Esophagus (tissue), 2 donors: ENCODE data around the gene SSRP1. TPM values are rescaled to one million over a fixed set of nuclear protein-coding genes. Genes with fewer than 3 reads are reported as not detected.
A peak's percentile ranks its signal among the peaks of the same experiment; 100 is the strongest.
"Not testable (repeated sequence)": the region's sequence is repeated elsewhere in the genome, so short reads cannot be mapped to it uniquely, and the experiment has no call there.

Experiments
- H3K27ac ChIP-seq, 2 donors: one replicate each; pipeline ENCODE4 v1.5.1; 2013; ENCODE audit warnings: low read depth in 2 of 2, mild to moderate bottlenecking in 2 of 2, inconsistent platforms in 1 of 2, low read length in 1 of 2, moderate library complexity in 1 of 2
- H3K27me3 ChIP-seq, 2 donors: one replicate each; pipeline ENCODE4 v1.6.1; 2013; ENCODE audit warnings: low read length in 2 of 2, control low read depth in 1 of 2, mild to moderate bottlenecking in 1 of 2; ENCODE audit not compliant: insufficient read depth in 2 of 2, control insufficient read depth in 1 of 2
- H3K36me3 ChIP-seq, 2 donors: one replicate each; pipeline ENCODE4 v1.6.1; 2013; ENCODE audit warnings: low read length in 1 of 2; ENCODE audit not compliant: control insufficient read depth in 2 of 2, insufficient read depth in 2 of 2
- H3K4me1 ChIP-seq, 2 donors: one replicate each; pipeline ENCODE4 v1.6.1; 2013; ENCODE audit warnings: low read length in 1 of 2; ENCODE audit not compliant: control insufficient read depth in 2 of 2, insufficient read depth in 2 of 2
- H3K4me3 ChIP-seq, 2 donors: one replicate each; pipeline ENCODE4 v1.5.1; 2013; ENCODE audit warnings: low read length in 2 of 2, mild to moderate bottlenecking in 2 of 2, low read depth in 1 of 2, moderate library complexity in 1 of 2
- H3K9me3 ChIP-seq, 2 donors: one replicate each; pipeline ENCODE4 v1.6.1; 2013; ENCODE audit warnings: mild to moderate bottlenecking in 2 of 2, low read depth in 1 of 2, low read length in 1 of 2, moderate library complexity in 1 of 2; ENCODE audit not compliant: control insufficient read depth in 2 of 2, insufficient read depth in 1 of 2
- whole genome bisulfite sequencing, 2 donors: extraction: QIAGEN DNeasy Blood & Tissue Kit; methylation state at CpG; one replicate each; pipeline ENCODE4 v1.1.7; 2013; 5-methylcytosine and 5-hydroxymethylcytosine counted together
- polyA plus RNA-seq, 2 donors: library from polyadenylated mRNA; stranded (reverse); fragments of 200-250 nt; gene quantifications; one replicate each; pipeline ENCODE4 v1.2.3, GENCODE V29; 2013
- donor health status: healthy with polysubstance abuse.
- donor health status: Bipolar disorder and iron deficiency.

The SSRP1 gene
- polyA plus RNA-seq, 2 donors, result 18.8 to 67.4 TPM

- Histone ChIP-seq H3K4me1 (peaks cover 2 to 14% of the 10 kb centered on the region in 2 donors), H3K27me3 (no peaks in the 10 kb centered on the region), H3K36me3 (peaks cover 25 to 45% of the 10 kb centered on the region in 2 donors), H3K27ac (no peak overlapping the region), H3K4me3 (no peak overlapping the region), H3K9me3 (peaks cover 0 to 18% of the 10 kb centered on the region in 2 donors)
- WGBS, 2 donors, result 96 to 98% methylated on average over 5 of the region's 5 CpGs
Measured at GRCh38 chr11:57299150-57299737, 36.4 kb downstream of the SSRP1 start.

- peaks cover 0 to 18% of the 10 kb centered on the region in 2 donors for H3K9me3 ChIP-seq
- peaks cover 24 to 33% of the 10 kb centered on the region in 2 donors for H3K36me3 ChIP-seq
- 58 to 66% methylated on average over 2 of the region's 2 CpGs for WGBS, 2 donors
- no peak overlapping the region for H3K27ac ChIP-seq
- H3K27me3 ChIP-seq, result no peaks in the 10 kb centered on the region
- H3K4me1 ChIP-seq, result peaks cover 5 to 12% of the 10 kb centered on the region in 2 donors
- H3K4me3 ChIP-seq, result no peak overlapping the region
Measured at GRCh38 chr11:57297221-57297620, 38.5 kb downstream of the SSRP1 start.

- Histone ChIP-seq H3K9me3 (peaks cover 0 to 18% of the 10 kb centered on the region in 2 donors), H3K36me3 (peaks cover 16 to 23% of the 10 kb centered on the region in 2 donors), H3K4me1 (peaks cover 5 to 12% of the 10 kb centered on the region in 2 donors)
- not testable (repeated sequence) for H3K27me3 ChIP-seq, H3K4me3 ChIP-seq, H3K27ac ChIP-seq
- WGBS, 2 donors, result 75 to 79% methylated on average over 3 of the region's 3 CpGs
Measured at GRCh38 chr11:57296205-57296604, 39.5 kb downstream of the SSRP1 start.

GRCh38 chr11:57294225-57295131 is 41.2 kb downstream of the SSRP1 start:
- H3K27ac ChIP-seq, result peak overlapping the region; percentile 94 to 95
- WGBS, 2 donors, result 53 to 66% methylated on average over 2 of the region's 2 CpGs
- peaks cover 2 to 7% of the 10 kb centered on the region in 2 donors for H3K36me3 ChIP-seq
- H3K4me1 ChIP-seq, result peaks cover 5 to 12% of the 10 kb centered on the region in 2 donors
- peaks cover 0 to 5% of the 10 kb centered on the region in 2 donors for H3K9me3 ChIP-seq
- H3K4me3 ChIP-seq, result no peak overlapping the region
- H3K27me3 ChIP-seq, result no peaks in the 10 kb centered on the region

GRCh38 chr11:57290288-57290687 is 45.4 kb downstream of the SSRP1 start:
- Histone ChIP-seq H3K9me3 (no peaks in the 10 kb centered on the region), H3K4me1 (peaks cover 5 to 7% of the 10 kb centered on the region in 2 donors), H3K4me3 (no peak overlapping the region), H3K27me3 (no peaks in the 10 kb centered on the region), H3K36me3 (no peaks in the 10 kb centered on the region), H3K27ac (no peak overlapping the region)
- 60 to 77% methylated on average over 1 of the region's 1 CpG for WGBS, 2 donors

GRCh38 chr11:57288771-57289579 is 46.7 kb downstream of the SSRP1 start:
- Histone ChIP-seq H3K27ac (peak overlapping the region in 1 of 2 donors; percentile 8), H3K27me3 (no peaks in the 10 kb centered on the region), H3K36me3 (no peaks in the 10 kb centered on the region), H3K4me3 (no peak overlapping the region), H3K9me3 (no peaks in the 10 kb centered on the region), H3K4me1 (peaks cover 3 to 8% of the 10 kb centered on the region in 2 donors)
- WGBS, 2 donors, result 17 to 20% methylated on average over 11 of the region's 11 CpGs

- H3K9me3 ChIP-seq, result no peaks in the 10 kb centered on the region
- H3K4me1 ChIP-seq, result peaks cover 0 to 5% of the 10 kb centered on the region in 2 donors
- 85 to 93% methylated on average over 3 of the region's 3 CpGs for WGBS, 2 donors
- H3K4me3 ChIP-seq, result no peak overlapping the region
- H3K27ac ChIP-seq, result no peak overlapping the region
- no peaks in the 10 kb centered on the region for H3K27me3 ChIP-seq
- no peaks in the 10 kb centered on the region for H3K36me3 ChIP-seq
Measured at GRCh38 chr11:57287884-57288283, 47.8 kb downstream of the SSRP1 start.

- Histone ChIP-seq H3K27me3 (no peaks in the 10 kb centered on the region), H3K4me3 (no peak overlapping the region)
- WGBS, 2 donors, result 49 to 67% methylated on average over 2 of the region's 2 CpGs
Measured at GRCh38 chr11:57283231-57283990, 52.3 kb downstream of the SSRP1 start.

GRCh38 chr11:57281546-57281945 is 54.1 kb downstream of the SSRP1 start:
- 88 to 93% methylated on average over 6 of the region's 6 CpGs for WGBS, 2 donors
- H3K9me3 ChIP-seq, H3K4me3 ChIP-seq, H3K27ac ChIP-seq, H3K36me3 ChIP-seq, H3K27me3 ChIP-seq, H3K4me1 ChIP-seq: not testable (repeated sequence)

More at GRCh38 chr11:57283231-57283990, 52.3 kb downstream of the SSRP1 start:
- Histone ChIP-seq H3K27ac (no peak overlapping the region), H3K36me3 (no peaks in the 10 kb centered on the region), H3K9me3 (no peaks in the 10 kb centered on the region), H3K4me1 (peaks cover 0 to 5% of the 10 kb centered on the region in 2 donors)
